ENCODE data around the gene CNBD2.
"Not testable (repeated sequence)": the region's sequence is repeated elsewhere in the genome, so short reads cannot be mapped to it uniquely, and the experiment has no call there.

CNBD2 gene

GRCh38 chr20:36060676-36061075 is 92.3 kb downstream of the CNBD2 start:
- in situ Hi-C loops (cut with MboI; ENCODE audit: low sequenced_read_pairs) = no loop called here

- in situ Hi-C loops (cut with MboI; ENCODE audit: low sequenced_read_pairs) = no loop called here
These were observed 93.4 kb downstream of the CNBD2 start for GRCh38 chr20:36061754-36062153.

GRCh38 chr20:36062799-36063198 is 94.4 kb downstream of the CNBD2 start:
- in situ Hi-C loops (cut with MboI; ENCODE audit: low sequenced_read_pairs) = no loop called here

- in situ Hi-C loops (cut with MboI; ENCODE audit: low sequenced_read_pairs) = no loop called here
These were observed 95.7 kb downstream of the CNBD2 start for GRCh38 chr20:36063916-36064657.

GRCh38 chr20:36064658-36065426 is 96.5 kb downstream of the CNBD2 start:
- in situ Hi-C loops (cut with MboI; ENCODE audit: low sequenced_read_pairs) = no loop called here

GRCh38 chr20:36065427-36065998 is 97.1 kb downstream of the CNBD2 start:
- in situ Hi-C loops (cut with MboI; ENCODE audit: low sequenced_read_pairs) = no loop called here

GRCh38 chr20:36066777-36067176 is 98.4 kb downstream of the CNBD2 start:
- in situ Hi-C loops (cut with MboI; ENCODE audit: low sequenced_read_pairs) = no loop called here

- in situ Hi-C loops (cut with MboI; ENCODE audit: low sequenced_read_pairs) = not testable (repeated sequence)
These were observed 100.1 kb downstream of the CNBD2 start for GRCh38 chr20:36068526-36068925.

GRCh38 chr20:36070451-36070850 is 102.1 kb downstream of the CNBD2 start:
- in situ Hi-C loops (cut with MboI; ENCODE audit: low sequenced_read_pairs) = no loop called here

- in situ Hi-C loops (cut with MboI; ENCODE audit: low sequenced_read_pairs) = no loop called here
These were observed 103.5 kb downstream of the CNBD2 start for GRCh38 chr20:36071848-36072247.

- in situ Hi-C loops (cut with MboI; ENCODE audit: low sequenced_read_pairs) = no loop called here
These were observed 106.6 kb downstream of the CNBD2 start for GRCh38 chr20:36074983-36075382.

- in situ Hi-C loops (cut with MboI; ENCODE audit: low sequenced_read_pairs) = not testable (repeated sequence)
These were observed 109.4 kb downstream of the CNBD2 start for GRCh38 chr20:36077762-36078161.

- in situ Hi-C loops (cut with MboI; ENCODE audit: low sequenced_read_pairs) = no loop called here
These were observed 111.1 kb downstream of the CNBD2 start for GRCh38 chr20:36079486-36079885.

- in situ Hi-C loops (cut with MboI; ENCODE audit: low sequenced_read_pairs) = not testable (repeated sequence)
These were observed 111.6 kb downstream of the CNBD2 start for GRCh38 chr20:36079984-36080383.
